GM23338 (cell line): ENCODE results near the gene IFNL1. TPM values are rescaled to one million over a fixed set of nuclear protein-coding genes. Genes with fewer than 3 reads are reported as not detected.

Experiments
- ATAC-seq: fragments of 200-7000 bp; cut with Tn5 transposase; 3 replicates; pipeline ENCODE4 v1.9.1; 2020
- DNase-seq: peaks from one replicate; pipeline ENCODE4 v3.0.0-alpha.2; 2015; ENCODE audit warnings: low spot score
- H2AFZ ChIP-seq: fragments of 200-600 bp; sonication (generic); 2 replicates; pipeline ENCODE4 v1.8.0; 2016; ENCODE audit warnings: antibody characterized with exemption, mild to moderate bottlenecking, moderate library complexity
- H3F3A ChIP-seq: fragments of 200-600 bp; sonication (generic); replicated peaks from 2 replicates; pipeline ENCODE4 v1.8.0; 2017; ENCODE audit warnings: antibody characterized with exemption, mixed run types, low read depth
- H3K27ac ChIP-seq: fragments of 200-600 bp; sonication (generic); 2 replicates; pipeline ENCODE4 v1.6.1; 2016; ENCODE audit warnings: low read depth
- H3K27me3 ChIP-seq: fragments of 200-600 bp; sonication (generic); 2 replicates; pipeline ENCODE4 v1.8.0; 2016; ENCODE audit warnings: mild to moderate bottlenecking, mixed run types, moderate library complexity; ENCODE audit not compliant: insufficient read depth
- H3K36me3 ChIP-seq: fragments of 200-600 bp; sonication (generic); 2 replicates; pipeline ENCODE4 v1.8.0; 2016; ENCODE audit warnings: mild to moderate bottlenecking; ENCODE audit not compliant: insufficient read depth
- H3K4me1 ChIP-seq: fragments of 200-600 bp; sonication (generic); 2 replicates; pipeline ENCODE4 v1.8.0; 2016; ENCODE audit warnings: mild to moderate bottlenecking, moderate library complexity; ENCODE audit not compliant: insufficient read depth
- H3K4me2 ChIP-seq: fragments of 200-600 bp; sonication (generic); 2 replicates; pipeline ENCODE4 v1.7.1; 2017; ENCODE audit warnings: mixed run types
- H3K4me3 ChIP-seq: fragments of 200-600 bp; sonication (generic); 2 replicates; pipeline ENCODE4 v1.6.1; 2016; ENCODE audit warnings: mixed run types
- H3K79me2 ChIP-seq: fragments of 200-600 bp; sonication (generic); replicated peaks from 2 replicates; pipeline ENCODE4 v1.8.0; 2017; ENCODE audit warnings: mild to moderate bottlenecking; ENCODE audit not compliant: insufficient read depth
- H3K9me2 ChIP-seq: fragments of 200-600 bp; sonication (generic); 2 replicates; pipeline ENCODE4 v1.8.0; 2017; ENCODE audit not compliant: insufficient read depth
- H4K20me1 ChIP-seq: fragments of 200-600 bp; sonication (generic); replicated peaks from 2 replicates; pipeline ENCODE4 v1.8.0; 2017; ENCODE audit warnings: mild to moderate bottlenecking; ENCODE audit not compliant: insufficient read depth
- H3K27ac Mint-ChIP-seq: 2 replicates; pipeline ENCODE4 v1.8.0; 2020; ENCODE audit warnings: inconsistent platforms, mild to moderate bottlenecking, moderate library complexity, mixed read lengths
- H3K27me3 Mint-ChIP-seq: 3 replicates; pipeline ENCODE4 v1.8.0; 2022; ENCODE audit warnings: low read depth, mild to moderate bottlenecking, moderate library complexity, mixed read lengths, inconsistent platforms; ENCODE audit not compliant: insufficient read depth, poor library complexity
- H3K36me3 Mint-ChIP-seq: 3 replicates; pipeline ENCODE4 v1.8.0; 2021; ENCODE audit warnings: low read depth, mild to moderate bottlenecking, inconsistent platforms, moderate library complexity, mixed read lengths
- H3K4me1 Mint-ChIP-seq: 3 replicates; pipeline ENCODE4 v1.8.0; 2020; ENCODE audit warnings: mild to moderate bottlenecking, inconsistent platforms, mixed read lengths
- H3K4me3 Mint-ChIP-seq: 3 replicates; pipeline ENCODE4 v1.8.0; 2021; ENCODE audit warnings: moderate library complexity, mild to moderate bottlenecking, inconsistent platforms, mixed read lengths
- H3K9me3 Mint-ChIP-seq: 3 replicates; pipeline ENCODE4 v1.8.0; 2020; ENCODE audit warnings: moderate library complexity, mild to moderate bottlenecking, inconsistent platforms, mixed read lengths
- EZH2 ChIP-seq: fragments of 200-600 bp; sonication (generic); IDR thresholded peaks from one replicate; pipeline ENCODE4 v1.8.0; 2017; ENCODE audit warnings: antibody characterized with exemption, mild to moderate bottlenecking, low read depth; ENCODE audit not compliant: unreplicated experiment
- EZH2phosphoT487 ChIP-seq: fragments of 200-600 bp; sonication (generic); IDR thresholded peaks from one replicate; pipeline ENCODE4 v1.8.1; 2018; ENCODE audit warnings: antibody characterized with exemption; ENCODE audit not compliant: unreplicated experiment
- POLR2AphosphoS5 ChIP-seq: IDR thresholded peaks from 2 replicates; pipeline ENCODE4 v1.6.1; 2016; ENCODE audit warnings: antibody characterized with exemption, low read depth
- STAT1 ChIP-seq: IDR thresholded peaks from one replicate; pipeline ENCODE4 v1.6.1; 2016; ENCODE audit warnings: antibody characterized with exemption; ENCODE audit not compliant: unreplicated experiment
- ZNF331 ChIP-seq: fragments of 250-450 bp; sonication (Bioruptor Pico); IDR thresholded peaks from 2 replicates; pipeline ENCODE4 v1.5.0; 2020; ENCODE audit warnings: low read depth, mild to moderate bottlenecking, moderate library complexity
- polyA plus RNA-seq: library from polyadenylated mRNA; unstranded; fragments of >200 nt; fragmentation: Nextera tagmentation; extraction: Ambion mirVana; gene quantifications from 2 replicates; pipeline ENCODE4 v1.2.1, GENCODE V29; 2016
- total RNA-seq: library from RNA; depleted of rRNA; stranded (reverse); fragments of >200 nt; shearing (Covaris generic); gene quantifications from 2 replicates; pipeline ENCODE4 v1.2.3, GENCODE V29; 2014
- TF ChIP-seq, protein P1 (sequence below), 2 experiments: fragments of 200-600 bp in 1 of 2; sonication (generic) in 1 of 2; conservative IDR thresholded peaks; 2 replicates each; pipeline versions ENCODE4 v1.5.1 to v1.6.1; 2016 to 2017; ENCODE audit warnings: antibody characterized with exemption in 2 of 2, low read depth in 2 of 2, mild to moderate bottlenecking in 2 of 2, moderate library complexity in 1 of 2

The IFNL1 gene
- total and polyA plus RNA-seq, 2 experiments from 2014 or later: not detected

GRCh38 chr19:39262496-39262895 is 33.7 kb upstream of the IFNL1 start:
- peak overlapping the region; percentile 19; the same call in 1 of the 3 replicates for H3K4me3 Mint-ChIP-seq
- Histone ChIP-seq H3K27ac (no peak overlapping the region), H3K27me3 (peaks cover 73% of the 10 kb centered on the region), H2AFZ (no peak overlapping the region), H3K4me1 (no peaks in the 10 kb centered on the region; the same call in 1 of the 2 replicates), H3K79me2 (no peaks in the 10 kb centered on the region), H3K4me3 (no peak overlapping the region), H3K4me2 (no peak overlapping the region), H3F3A (no peaks in the 10 kb centered on the region), H4K20me1 (no peaks in the 10 kb centered on the region; the same call in 1 of the 2 replicates), H3K9me2 (no peaks in the 10 kb centered on the region), H3K36me3 (no peaks in the 10 kb centered on the region)
- TF ChIP-seq ZNF331 (CRISPR knock-in tag) (no peak), EZH2 (peak; percentile 37)
- peaks cover 8% of the 10 kb centered on the region; the same call in 2 of the 3 replicates for H3K4me1 Mint-ChIP-seq
- H3K27me3 Mint-ChIP-seq: peaks cover 42% of the 10 kb centered on the region
- DNase-seq (no peak), ATAC-seq (no peak)
- no peak overlapping the region for H3K27ac Mint-ChIP-seq
- H3K36me3 Mint-ChIP-seq: peaks cover 3% of the 10 kb centered on the region; the same call in 1 of the 3 replicates
- H3K9me3 Mint-ChIP-seq: peaks cover 11% of the 10 kb centered on the region

DNA sequence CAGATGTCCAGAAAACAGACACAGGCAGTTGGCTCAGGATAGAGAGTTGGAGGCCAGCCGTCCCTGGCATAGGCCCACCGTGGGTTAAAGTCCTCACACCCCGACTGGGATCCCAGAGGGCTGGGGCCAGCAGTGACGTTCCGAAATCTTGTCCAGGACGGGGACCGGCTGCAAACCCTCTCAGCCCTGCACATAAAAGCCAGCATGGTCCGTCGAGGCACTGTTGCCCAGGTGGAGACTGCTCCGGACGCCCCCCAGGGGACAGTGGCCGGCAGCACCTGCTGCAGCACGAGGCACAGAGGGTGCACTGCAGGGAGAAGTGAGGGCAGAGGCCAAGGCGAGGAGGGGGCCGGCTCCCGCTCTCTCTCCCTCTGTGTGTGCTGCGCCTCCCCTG is 32.3 kb upstream of the IFNL1 start:
- DNase-seq (peak; percentile 59), ATAC-seq (peak; percentile 65)
- no peaks in the 10 kb centered on the region for H3K9me2 ChIP-seq
- H3K4me1 Mint-ChIP-seq: peaks cover 8% of the 10 kb centered on the region; the same call in 2 of the 3 replicates
- peak overlapping the region; percentile 52 for H3K4me3 ChIP-seq
- H3K27ac ChIP-seq: no peak overlapping the region
- H2AFZ ChIP-seq: peak overlapping the region; percentile 95
- peaks cover 76% of the 10 kb centered on the region for H3K27me3 ChIP-seq
- H3K4me2 ChIP-seq: peak overlapping the region; percentile 79
- no peaks in the 10 kb centered on the region for H3K36me3 ChIP-seq
- no peaks in the 10 kb centered on the region; the same call in 1 of the 2 replicates for H4K20me1 ChIP-seq
- H3K36me3 Mint-ChIP-seq: peaks cover 3% of the 10 kb centered on the region; the same call in 1 of the 3 replicates
- no peaks in the 10 kb centered on the region; the same call in 1 of the 2 replicates for H3K4me1 ChIP-seq
- no peaks in the 10 kb centered on the region for H3K79me2 ChIP-seq
- no peak overlapping the region for H3K27ac Mint-ChIP-seq
- H3K9me3 Mint-ChIP-seq: peaks cover 11% of the 10 kb centered on the region
- peaks cover 42% of the 10 kb centered on the region for H3K27me3 Mint-ChIP-seq
- no peaks in the 10 kb centered on the region for H3F3A ChIP-seq
- TF ChIP-seq POLR2AphosphoS5 (no peak), EZH2 (peak; percentile 69), STAT1 (no peak)
- TF ChIP-seq, protein P1, sequence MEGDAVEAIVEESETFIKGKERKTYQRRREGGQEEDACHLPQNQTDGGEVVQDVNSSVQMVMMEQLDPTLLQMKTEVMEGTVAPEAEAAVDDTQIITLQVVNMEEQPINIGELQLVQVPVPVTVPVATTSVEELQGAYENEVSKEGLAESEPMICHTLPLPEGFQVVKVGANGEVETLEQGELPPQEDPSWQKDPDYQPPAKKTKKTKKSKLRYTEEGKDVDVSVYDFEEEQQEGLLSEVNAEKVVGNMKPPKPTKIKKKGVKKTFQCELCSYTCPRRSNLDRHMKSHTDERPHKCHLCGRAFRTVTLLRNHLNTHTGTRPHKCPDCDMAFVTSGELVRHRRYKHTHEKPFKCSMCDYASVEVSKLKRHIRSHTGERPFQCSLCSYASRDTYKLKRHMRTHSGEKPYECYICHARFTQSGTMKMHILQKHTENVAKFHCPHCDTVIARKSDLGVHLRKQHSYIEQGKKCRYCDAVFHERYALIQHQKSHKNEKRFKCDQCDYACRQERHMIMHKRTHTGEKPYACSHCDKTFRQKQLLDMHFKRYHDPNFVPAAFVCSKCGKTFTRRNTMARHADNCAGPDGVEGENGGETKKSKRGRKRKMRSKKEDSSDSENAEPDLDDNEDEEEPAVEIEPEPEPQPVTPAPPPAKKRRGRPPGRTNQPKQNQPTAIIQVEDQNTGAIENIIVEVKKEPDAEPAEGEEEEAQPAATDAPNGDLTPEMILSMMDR (conservative IDR thresholded peaks at IDR 0.05; ENCODE audit: low read depth in 2 of 2): peak; percentile 23 to 47; a peak in 2 of 4 replicates
- peak overlapping the region; percentile 44; the same call in 2 of the 3 replicates for H3K4me3 Mint-ChIP-seq

DNA sequence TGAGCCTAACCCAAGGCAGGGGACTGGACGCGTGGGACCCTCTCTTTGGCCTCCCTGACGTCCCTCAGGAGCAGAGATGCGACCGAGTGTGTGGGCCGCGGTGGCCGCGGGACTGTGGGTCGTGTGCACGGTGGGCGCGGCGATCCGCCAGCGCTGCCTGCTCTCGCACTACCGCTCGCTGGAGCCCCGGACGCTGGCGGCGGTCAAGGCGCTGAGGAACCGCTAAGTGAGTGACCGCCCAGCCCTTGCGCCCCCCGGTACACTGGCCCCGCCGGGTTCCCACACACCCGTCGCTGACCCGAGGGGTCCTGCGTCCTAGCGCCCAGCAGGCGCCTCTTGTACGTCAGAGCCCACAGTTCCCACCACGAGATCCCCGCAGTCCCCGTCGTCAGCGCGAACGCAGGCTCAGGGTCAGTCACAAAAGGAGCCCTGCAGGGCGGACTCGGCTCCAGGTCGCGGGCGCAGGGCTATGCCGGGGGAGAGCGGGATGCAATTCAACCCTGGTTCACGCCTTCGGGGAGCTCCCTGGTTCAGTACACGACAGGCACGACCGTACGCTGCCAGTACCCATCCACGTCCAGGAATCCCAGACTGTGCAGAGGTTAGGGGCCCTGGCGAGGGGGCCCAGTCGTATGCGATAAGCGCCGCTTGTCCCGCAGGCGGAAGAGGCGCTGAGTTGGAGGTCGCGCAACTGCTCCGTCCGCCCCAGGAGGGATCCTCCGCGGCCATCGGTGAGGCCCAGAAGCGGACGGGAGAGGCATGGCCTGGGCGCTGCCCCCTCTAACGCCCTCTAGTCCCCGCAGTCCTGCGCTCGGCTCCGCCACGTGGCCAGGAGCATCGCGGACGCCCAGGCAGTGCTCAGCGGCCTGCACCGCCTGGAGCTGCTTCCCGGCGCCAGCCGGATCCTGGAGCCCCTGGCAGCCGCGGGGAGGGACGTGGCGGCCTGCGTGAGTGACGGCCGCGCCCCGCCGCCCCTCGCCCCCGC is 31.6 kb upstream of the IFNL1 start:
- Mint-ChIP-seq H3K9me3 (peaks cover 11% of the 10 kb centered on the region), H3K4me1 (peaks cover 8% of the 10 kb centered on the region; the same call in 2 of the 3 replicates), H3K36me3 (peaks cover 3% of the 10 kb centered on the region; the same call in 1 of the 3 replicates), H3K27me3 (peaks cover 46% of the 10 kb centered on the region), H3K4me3 (peak overlapping the region; percentile 44), H3K27ac (no peak overlapping the region)
- H3K9me2 ChIP-seq: no peaks in the 10 kb centered on the region
- TF ChIP-seq, protein P1 (conservative IDR thresholded peaks at IDR 0.05; ENCODE audit: low read depth in 2 of 2): peak in 1 of 2 experiments; percentile 29; a peak in 1 of 4 replicates
- peak; percentile 77 for TF ChIP-seq EZH2
- no peak for TF ChIP-seq EZH2phosphoT487
- no peaks in the 10 kb centered on the region for H3K79me2 ChIP-seq
- H3K4me3 ChIP-seq: peak overlapping the region; percentile 52
- H3K27ac ChIP-seq: no peak overlapping the region
- H3K4me2 ChIP-seq: peak overlapping the region; percentile 79
- H2AFZ ChIP-seq: peak overlapping the region; percentile 95
- H4K20me1 ChIP-seq: no peaks in the 10 kb centered on the region; the same call in 1 of the 2 replicates
- H3K36me3 ChIP-seq: no peaks in the 10 kb centered on the region
- no peaks in the 10 kb centered on the region; the same call in 1 of the 2 replicates for H3K4me1 ChIP-seq
- peaks cover 76% of the 10 kb centered on the region for H3K27me3 ChIP-seq
- peak; percentile 67 for DNase-seq
- H3F3A ChIP-seq: no peaks in the 10 kb centered on the region
- peak; percentile 72 for ATAC-seq
